SK-N-SH (cell line): ENCODE results near the gene ARHGAP6. TPM values are rescaled to one million over a fixed set of nuclear protein-coding genes. Genes with fewer than 3 reads are reported as not detected.

ENCODE experiments used
- CTCF ChIA-PET: fragments of 300-600, 350-600 bp; formaldehyde crosslinking; extraction: SDS; loops from one replicate; lab custom pipeline; 2021; lab: Yijun Ruan, JAX
- POLR2A ChIA-PET: fragments of 350-600 bp; sonication (Branson Sonifier 250); formaldehyde crosslinking; extraction: SDS; loops from one replicate; lab custom pipeline; 2020; ENCODE audit warnings: antibody characterized with exemption, inconsistent platforms; lab: Yijun Ruan, JAX
- DNase-seq: peaks from one replicate; pipeline ENCODE4 v3.0.0; 2012
- H2AFZ ChIP-seq: fragments of 200-600 bp; sonication (generic); 2 replicates; pipeline ENCODE4 v1.8.1; 2016; ENCODE audit warnings: antibody characterized with exemption, mild to moderate bottlenecking, low read depth
- H3F3A ChIP-seq: fragments of 200-600 bp; sonication (generic); replicated peaks from 2 replicates; pipeline ENCODE3; 2016; ENCODE audit warnings: antibody characterized with exemption, mild to moderate bottlenecking; ENCODE audit not compliant: insufficient read depth
- H3K27ac ChIP-seq, 2 experiments: fragments of 200-500 bp in 1 of 2; fragments of 200-600 bp in 1 of 2; sonication (Bioruptor generic) in 1 of 2; sonication (generic), shearing (Covaris generic) in 1 of 2; 2 replicates each; pipeline versions ENCODE4 v1.5.1 to v1.6.1; 2014 to 2016; ENCODE audit warnings: low read depth in 2 of 2, inconsistent platforms in 1 of 2, low read length in 1 of 2, mild to moderate bottlenecking in 1 of 2, mixed read lengths in 1 of 2
- H3K27me3 ChIP-seq: fragments of 200-600 bp; sonication (generic), shearing (Covaris generic); 2 replicates; pipeline ENCODE4 v1.6.1; 2016; ENCODE audit warnings: mixed run types; ENCODE audit not compliant: insufficient read depth
- H3K36me3 ChIP-seq, 2 experiments: fragments of 200-500 bp in 1 of 2; fragments of 200-600 bp in 1 of 2; sonication (Bioruptor generic) in 1 of 2; sonication (generic) in 1 of 2; replicated peaks in 1 of 2; 2 replicates each; pipeline versions ENCODE3 to v1.5.1; 2014 to 2016; ENCODE audit warnings: low read length in 1 of 2, mild to moderate bottlenecking in 1 of 2; ENCODE audit not compliant: insufficient read depth in 2 of 2, control insufficient read depth in 1 of 2
- H3K4me1 ChIP-seq, 2 experiments: fragments of 200-500 bp in 1 of 2; fragments of 200-600 bp in 1 of 2; sonication (Bioruptor generic) in 1 of 2; sonication (generic), shearing (Covaris generic) in 1 of 2; 2 replicates each; pipeline versions ENCODE4 v1.5.1 to v1.6.1; 2014 to 2016; ENCODE audit warnings: low read depth in 1 of 2, low read length in 1 of 2, mixed run types in 1 of 2; ENCODE audit not compliant: insufficient read depth in 2 of 2, control insufficient read depth in 1 of 2
- H3K4me2 ChIP-seq: fragments of 200-600 bp; sonication (generic), shearing (Covaris generic); 2 replicates; pipeline ENCODE4 v1.6.1; 2017; ENCODE audit warnings: mixed run types
- H3K4me3 ChIP-seq, 2 experiments: fragments of 200-500 bp in 1 of 2; fragments of 200-600 bp in 1 of 2; sonication (Bioruptor generic) in 1 of 2; sonication (generic), shearing (Covaris generic) in 1 of 2; 2 replicates each; pipeline versions ENCODE4 v1.5.1 to v1.8.1; 2014 to 2016; ENCODE audit warnings: low read depth in 2 of 2, inconsistent platforms in 1 of 2, low read length in 1 of 2, mild to moderate bottlenecking in 1 of 2, mixed read lengths in 1 of 2, moderate library complexity in 1 of 2
- H3K79me2 ChIP-seq: fragments of 200-600 bp; sonication (generic); 2 replicates; pipeline ENCODE4 v1.8.1; 2017; ENCODE audit warnings: mild to moderate bottlenecking; ENCODE audit not compliant: insufficient read depth
- H3K9ac ChIP-seq: fragments of 200-600 bp; sonication (generic); 2 replicates; pipeline ENCODE4 v1.6.1; 2017; ENCODE audit warnings: mixed run types
- H3K9me2 ChIP-seq: fragments of 200-600 bp; sonication (generic); 2 replicates; pipeline ENCODE4 v1.6.1; 2017; ENCODE audit warnings: mixed run types
- H3K9me3 ChIP-seq: fragments of 200-600 bp; sonication (generic); 2 replicates; pipeline ENCODE4 v1.6.1; 2017; ENCODE audit warnings: mixed run types, mild to moderate bottlenecking, moderate library complexity
- H4K20me1 ChIP-seq: fragments of 200-600 bp; sonication (generic); 2 replicates; pipeline ENCODE4 v1.6.1; 2017; ENCODE audit warnings: mild to moderate bottlenecking, mixed run types; ENCODE audit not compliant: insufficient read depth
- ELF1 ChIP-seq: IDR thresholded peaks from 2 replicates; pipeline ENCODE4 v1.4.0; 2012
- EP300 ChIP-seq, 2 experiments: IDR thresholded peaks; 2 replicates each; pipeline versions ENCODE4 v1.4.0 to v1.6.1; 2012; ENCODE audit warnings: borderline replicate concordance in 1 of 2, low read depth in 1 of 2, low read length in 1 of 2
- EZH2phosphoT487 ChIP-seq: fragments of 200-600 bp; sonication (generic); IDR thresholded peaks from 2 replicates; pipeline ENCODE4 v1.6.1; 2017; ENCODE audit warnings: low read depth, mixed run types, mild to moderate bottlenecking, antibody characterized with exemption, moderate library complexity, borderline replicate concordance
- FOSL2 ChIP-seq: IDR thresholded peaks from 2 replicates; pipeline ENCODE4 v1.4.0; 2012; ENCODE audit warnings: low read depth, mild to moderate bottlenecking, moderate library complexity, borderline replicate concordance
- FOXJ3 ChIP-seq: sonication (generic); formaldehyde crosslinking; IDR thresholded peaks from 2 replicates; pipeline ENCODE4 v1.5.1; 2020; ENCODE audit warnings: mild to moderate bottlenecking, missing genetic modification reagents
- GABPA ChIP-seq: IDR thresholded peaks from 2 replicates; pipeline ENCODE4 v1.4.0; 2012; ENCODE audit warnings: low read depth, mild to moderate bottlenecking
- GATA2 ChIP-seq: sonication (generic); formaldehyde crosslinking; IDR thresholded peaks from 2 replicates; pipeline ENCODE4 v1.5.0; 2020; ENCODE audit warnings: mild to moderate bottlenecking, missing genetic modification reagents
- IRF3 ChIP-seq: fragments of 150-350 bp; IDR thresholded peaks from 2 replicates; pipeline ENCODE4 v1.6.1; 2016; ENCODE audit warnings: mild to moderate bottlenecking, low read depth, low read length
- JUND ChIP-seq: IDR thresholded peaks from 2 replicates; pipeline ENCODE4 v1.4.0; 2012
- MAX ChIP-seq: IDR thresholded peaks from 2 replicates; pipeline ENCODE4 v1.4.0; 2012; ENCODE audit warnings: low read depth
- NFIC ChIP-seq: IDR thresholded peaks from 2 replicates; pipeline ENCODE4 v1.4.0; 2012; ENCODE audit warnings: borderline replicate concordance
- NRF1 ChIP-seq: IDR thresholded peaks from 2 replicates; pipeline ENCODE4 v1.6.1; 2012; ENCODE audit warnings: low read depth, mild to moderate bottlenecking, low read length
- PBX3 ChIP-seq: IDR thresholded peaks from 2 replicates; pipeline ENCODE4; 2012
- POLR2AphosphoS5 ChIP-seq: IDR thresholded peaks from 2 replicates; pipeline ENCODE4 v1.6.1; 2012; ENCODE audit warnings: low read depth, low read length
- RAD21 ChIP-seq: IDR thresholded peaks from 2 replicates; pipeline ENCODE4 v1.6.1; 2012; ENCODE audit warnings: mild to moderate bottlenecking, low read length
- RCOR1 ChIP-seq: fragments of 150-350 bp; IDR thresholded peaks from 2 replicates; pipeline ENCODE4 v1.6.1; 2017; ENCODE audit warnings: antibody characterized with exemption, low read length
- RFX5 ChIP-seq: IDR thresholded peaks from 2 replicates; pipeline ENCODE4 v1.6.1; 2012; ENCODE audit warnings: mild to moderate bottlenecking, improper control_type of control experiment, low read length
- RXRA ChIP-seq: IDR thresholded peaks from 2 replicates; pipeline ENCODE4 v1.4.0; 2012; ENCODE audit warnings: low read depth, mild to moderate bottlenecking, borderline replicate concordance
- SMC3 ChIP-seq: IDR thresholded peaks from 2 replicates; pipeline ENCODE4 v1.6.1; 2012; ENCODE audit warnings: low read depth, low read length, improper control_type of control experiment
- TAF1 ChIP-seq: IDR thresholded peaks from 2 replicates; pipeline ENCODE4 v1.6.1; 2012; ENCODE audit warnings: low read depth, mild to moderate bottlenecking, low read length, moderate library complexity, borderline replicate concordance
- TEAD4 ChIP-seq: IDR thresholded peaks from 2 replicates; pipeline ENCODE4 v1.4.0; 2012; ENCODE audit warnings: mild to moderate bottlenecking, borderline replicate concordance; ENCODE audit not compliant: insufficient read depth
- USF1 ChIP-seq: IDR thresholded peaks from 2 replicates; pipeline ENCODE4 v1.4.0; 2012; ENCODE audit warnings: low read depth, borderline replicate concordance
- YY1 ChIP-seq: IDR thresholded peaks from 2 replicates; pipeline ENCODE4 v1.4.0; 2012; ENCODE audit warnings: low read depth, mild to moderate bottlenecking
- WGBS: methylation state at CpG from one replicate; pipeline ENCODE4 v1.1.6; 2017; ENCODE audit warnings: low lambda C conversion rate; 5-methylcytosine and 5-hydroxymethylcytosine counted together
- polyA plus RNA-seq, 3 experiments: library from polyadenylated mRNA; depleted of rRNA; stranded (reverse); fragments of >200 nt; gene quantifications; 2 replicates each; pipeline ENCODE4 v1.2.3, GENCODE V29; 2012

Gene ARHGAP6
- polyA plus RNA-seq, 1 of the 3 experiments (the other 2 are of a cell fraction) = 0.16 TPM

- no peak for TF ChIP-seq PBX3
- TF ChIP-seq EP300 (IDR thresholded peaks at IDR 0.05; ENCODE audit: borderline replicate concordance in 1 of 2, low read depth in 1 of 2, low read length in 1 of 2) = no peak
- TF ChIP-seq MAX = no peak
- no peak for TF ChIP-seq IRF3
- TF ChIP-seq, all 33 proteins: peak for 0
Measured at GRCh38 chrX:11447418-11447817, 218.3 kb downstream of the ARHGAP6 start (continued).

GRCh38 chrX:11446949-11447348 lies 218.8 kb downstream of the ARHGAP6 start:
- no peak overlapping the region for H3K4me2 ChIP-seq
- H3K79me2 ChIP-seq = no peaks in the 10 kb centered on the region
- H2AFZ ChIP-seq = no peak overlapping the region
- H3K4me1 ChIP-seq = 0 out of 4 replicates have a peak, but pooled peaks cover 0 to 6% of the 10 kb centered on the region in 2 experiments
- no peak overlapping the region for H3K9ac ChIP-seq
- H3K27ac ChIP-seq = peak overlapping the region; percentile 60 to 68; a peak in 3 of 4 replicates
- CTCF ChIA-PET = no interaction called here
- no peak overlapping the region for H3K4me3 ChIP-seq
- H3K36me3 ChIP-seq = no peaks in the 10 kb centered on the region
- H3F3A ChIP-seq = peaks cover 17% of the 10 kb centered on the region
- H3K27me3 ChIP-seq = no peaks in the 10 kb centered on the region
- no peak for DNase-seq
- no peak for TF ChIP-seq YY1
- no peak for TF ChIP-seq NFIC
- no peak for TF ChIP-seq RXRA
- no peak for TF ChIP-seq ELF1
- no peak for TF ChIP-seq TEAD4
- TF ChIP-seq NRF1 = no peak
- H3K9me3 ChIP-seq = no peaks in the 10 kb centered on the region
- no peaks in the 10 kb centered on the region for H4K20me1 ChIP-seq
- WGBS = 31% methylated on average over 4 of the region's 4 CpGs
- POLR2A ChIA-PET = no interaction called here
- no peaks in the 10 kb centered on the region for H3K9me2 ChIP-seq

GRCh38 chrX:11446336-11446735 lies 219.4 kb downstream of the ARHGAP6 start:
- H3K4me1 ChIP-seq = 0 out of 4 replicates have a peak, but pooled peaks cover 0 to 6% of the 10 kb centered on the region in 2 experiments
- no peak overlapping the region for H3K4me3 ChIP-seq
- ChIA-PET POLR2A (no interaction called here), CTCF (no interaction called here)
- no peak for DNase-seq
- H3K9me3 ChIP-seq = no peaks in the 10 kb centered on the region
- no peak overlapping the region for H3K9ac ChIP-seq
- peak overlapping the region; percentile 60 to 68; a peak in 3 of 4 replicates for H3K27ac ChIP-seq
- peaks cover 17% of the 10 kb centered on the region for H3F3A ChIP-seq
- no peaks in the 10 kb centered on the region for H3K27me3 ChIP-seq
- no peak overlapping the region for H2AFZ ChIP-seq
- 3% methylated on average over 2 of the region's 2 CpGs for WGBS
- no peaks in the 10 kb centered on the region for H3K36me3 ChIP-seq
- no peaks in the 10 kb centered on the region for H4K20me1 ChIP-seq
- no peaks in the 10 kb centered on the region for H3K9me2 ChIP-seq
- H3K4me2 ChIP-seq = peak overlapping the region; percentile 17; the same call in 1 of the 2 replicates
- H3K79me2 ChIP-seq = no peaks in the 10 kb centered on the region
- TF ChIP-seq SMC3 = no peak
- 0 out of 2 replicates have a peak, but pooled peaks have one; percentile 36 for TF ChIP-seq USF1
- TF ChIP-seq PBX3 = no peak
- peak; percentile 33; the same call in 1 of the 2 replicates for TF ChIP-seq FOSL2
- no peak for TF ChIP-seq TAF1
- TF ChIP-seq RFX5 = no peak
- TF ChIP-seq GATA2 (CRISPR knock-in tag) = no peak
- TF ChIP-seq RAD21 = no peak
- no peak for TF ChIP-seq POLR2AphosphoS5
- no peak for TF ChIP-seq RCOR1
- no peak for TF ChIP-seq FOXJ3 (CRISPR knock-in tag)
- peak; percentile 33; the same call in 1 of the 2 replicates for TF ChIP-seq TEAD4
- peak; percentile 51 for TF ChIP-seq JUND
- TF ChIP-seq YY1 = no peak
- no peak for TF ChIP-seq GABPA
- TF ChIP-seq EZH2phosphoT487 = no peak
